CD4-positive, CD25-positive, alpha-beta regulatory T cell (primary cell): ENCODE results near the gene LPAR1. TPM values are rescaled to one million over a fixed set of nuclear protein-coding genes. Genes with fewer than 3 reads are reported as not detected.

Experiments
- ATAC-seq, 2 donors: fragments of 150-1000 bp; cut with Tn5 transposase; one replicate each; pipeline ENCODE4 v1.10.0; 2021; ENCODE audit warnings: low read depth in 2 of 2, moderate number of reproducible peaks in 2 of 2, moderate library complexity in 1 of 2
- DNase-seq, 3 donors: peaks; one replicate each; pipeline versions ENCODE4 v3.0.0 to v3.0.0-alpha.2; 2012 to 2022; ENCODE audit warnings: mixed read lengths in 1 of 3
- H3K27ac ChIP-seq: one replicate; pipeline ENCODE4 v1.7.0; 2013; ENCODE audit warnings: mild to moderate bottlenecking, low read length; ENCODE audit not compliant: insufficient read depth, poor library complexity, severe bottlenecking
- H3K27me3 ChIP-seq: one replicate; pipeline ENCODE4 v1.7.0; 2013; ENCODE audit warnings: low read length; ENCODE audit not compliant: control insufficient read depth, insufficient read depth
- H3K36me3 ChIP-seq: one replicate; pipeline ENCODE4 v1.7.0; 2013; ENCODE audit warnings: mild to moderate bottlenecking, low read length, moderate library complexity; ENCODE audit not compliant: control insufficient read depth, insufficient read depth
- H3K4me1 ChIP-seq: 2 replicates; pipeline ENCODE4 v1.7.0; 2013; ENCODE audit warnings: mild to moderate bottlenecking, low read length; ENCODE audit not compliant: insufficient read depth, control insufficient read depth, poor library complexity, severe bottlenecking
- H3K4me3 ChIP-seq: one replicate; pipeline ENCODE4 v1.7.0; 2013; ENCODE audit warnings: low read depth, mild to moderate bottlenecking, low read length, moderate library complexity
- H3K9me3 ChIP-seq, 2 experiments: 1 replicate in 1 of 2; 2 replicates in 1 of 2; pipeline ENCODE4 v1.7.0; 2013; ENCODE audit warnings: low read length in 2 of 2, mild to moderate bottlenecking in 1 of 2, moderate library complexity in 1 of 2; ENCODE audit not compliant: control insufficient read depth in 2 of 2
- H3K27ac Mint-ChIP-seq, 3 donors: one replicate each; pipeline ENCODE4 v1.8.0; 2020 to 2022; ENCODE audit warnings: mild to moderate bottlenecking in 3 of 3, mixed read lengths in 3 of 3, moderate library complexity in 2 of 3
- H3K27me3 Mint-ChIP-seq: one replicate; pipeline ENCODE4 v1.8.0; 2022; ENCODE audit warnings: mild to moderate bottlenecking, mixed read lengths
- H3K36me3 Mint-ChIP-seq: one replicate; pipeline ENCODE4 v1.8.0; 2020; ENCODE audit warnings: mixed read lengths
- H3K4me1 Mint-ChIP-seq, 4 donors: one replicate each; pipeline ENCODE4 v1.8.0; 2020 to 2022; ENCODE audit warnings: mixed read lengths in 4 of 4, mild to moderate bottlenecking in 1 of 4
- H3K4me3 Mint-ChIP-seq, 4 donors: one replicate each; pipeline ENCODE4 v1.8.0; 2020 to 2022; ENCODE audit warnings: mild to moderate bottlenecking in 4 of 4, mixed read lengths in 4 of 4, moderate library complexity in 3 of 4
- H3K9me3 Mint-ChIP-seq, 7 donors: one replicate each; pipeline ENCODE4 v1.8.0; 2020 to 2022; ENCODE audit warnings: mixed read lengths in 7 of 7, mild to moderate bottlenecking in 3 of 7, moderate library complexity in 2 of 7
- polyA plus RNA-seq, 4 donors: library from polyadenylated mRNA; unstranded; fragments of 300-500 nt; fragmentation: Illumina TruSeq; gene quantifications; one replicate each; pipeline ENCODE4 v1.2.3, GENCODE V29; 2021
- total RNA-seq: library from RNA; stranded (reverse); gene quantifications from one replicate; pipeline ENCODE4 v1.2.3, GENCODE V29; 2022

The LPAR1 gene
- total and polyA plus RNA-seq, 5 donors from 2014 or later: not detected

- H3K4me1 Mint-ChIP-seq: no peaks in the 10 kb centered on the region
- no peak overlapping the region for H3K4me3 Mint-ChIP-seq
- Histone ChIP-seq H3K4me3 (no peak overlapping the region), H3K9me3 (no peaks in the 10 kb centered on the region), H3K36me3 (no peaks in the 10 kb centered on the region), H3K4me1 (no peaks in the 10 kb centered on the region), H3K27me3 (no peaks in the 10 kb centered on the region), H3K27ac (no peak overlapping the region)
- no peaks in the 10 kb centered on the region for H3K36me3 Mint-ChIP-seq
- H3K9me3 Mint-ChIP-seq: peaks cover 0 to 6% (median 0%) of the 10 kb centered on the region in 7 donors
- DNase-seq (no peak), ATAC-seq (no peak)
- no peaks in the 10 kb centered on the region for H3K27me3 Mint-ChIP-seq
- H3K27ac Mint-ChIP-seq: no peak overlapping the region
These were observed 114.7 kb downstream of the LPAR1 start for GRCh38 chr9:110923601-110924000.

GRCh38 chr9:110922145-110922544 is 116.1 kb downstream of the LPAR1 start:
- Mint-ChIP-seq H3K9me3 (peaks cover 0 to 6% (median 0%) of the 10 kb centered on the region in 7 donors), H3K4me3 (no peak overlapping the region), H3K27ac (no peak overlapping the region), H3K4me1 (no peaks in the 10 kb centered on the region), H3K36me3 (no peaks in the 10 kb centered on the region), H3K27me3 (no peaks in the 10 kb centered on the region)
- no peaks in the 10 kb centered on the region for H3K9me3 ChIP-seq
- no peaks in the 10 kb centered on the region for H3K36me3 ChIP-seq
- H3K27ac ChIP-seq: no peak overlapping the region
- ATAC-seq (no peak), DNase-seq (no peak)
- H3K4me1 ChIP-seq: no peaks in the 10 kb centered on the region
- H3K27me3 ChIP-seq: no peaks in the 10 kb centered on the region
- no peak overlapping the region for H3K4me3 ChIP-seq

GRCh38 chr9:110921705-110922104 is 116.6 kb downstream of the LPAR1 start:
- Mint-ChIP-seq H3K4me1 (no peaks in the 10 kb centered on the region), H3K4me3 (no peak overlapping the region), H3K27ac (no peak overlapping the region), H3K36me3 (no peaks in the 10 kb centered on the region), H3K27me3 (no peaks in the 10 kb centered on the region), H3K9me3 (peaks cover 0 to 6% (median 0%) of the 10 kb centered on the region in 7 donors)
- H3K4me3 ChIP-seq: no peak overlapping the region
- no peaks in the 10 kb centered on the region for H3K36me3 ChIP-seq
- H3K9me3 ChIP-seq: no peaks in the 10 kb centered on the region
- no peak overlapping the region for H3K27ac ChIP-seq
- H3K27me3 ChIP-seq: no peaks in the 10 kb centered on the region
- no peaks in the 10 kb centered on the region for H3K4me1 ChIP-seq
- ATAC-seq: no peak
- no peak for DNase-seq

- peaks cover 0 to 6% (median 0%) of the 10 kb centered on the region in 7 donors for H3K9me3 Mint-ChIP-seq
- no peak for DNase-seq
- H3K27ac ChIP-seq: no peak overlapping the region
- no peaks in the 10 kb centered on the region for H3K4me1 Mint-ChIP-seq
- no peak overlapping the region for H3K27ac Mint-ChIP-seq
- no peaks in the 10 kb centered on the region for H3K36me3 ChIP-seq
- H3K4me1 ChIP-seq: no peaks in the 10 kb centered on the region
- no peak overlapping the region for H3K4me3 ChIP-seq
- no peaks in the 10 kb centered on the region for H3K36me3 Mint-ChIP-seq
- no peaks in the 10 kb centered on the region for H3K9me3 ChIP-seq
- no peaks in the 10 kb centered on the region for H3K27me3 Mint-ChIP-seq
- no peak for ATAC-seq
- H3K27me3 ChIP-seq: no peaks in the 10 kb centered on the region
- no peak overlapping the region for H3K4me3 Mint-ChIP-seq
These were observed 118.7 kb downstream of the LPAR1 start for GRCh38 chr9:110919609-110920008.

GRCh38 chr9:110919050-110919435 is 119.2 kb downstream of the LPAR1 start:
- Histone ChIP-seq H3K9me3 (no peaks in the 10 kb centered on the region), H3K36me3 (no peaks in the 10 kb centered on the region), H3K27me3 (no peaks in the 10 kb centered on the region), H3K27ac (no peak overlapping the region), H3K4me3 (no peak overlapping the region), H3K4me1 (no peaks in the 10 kb centered on the region)
- H3K4me3 Mint-ChIP-seq: no peak overlapping the region
- H3K4me1 Mint-ChIP-seq: no peaks in the 10 kb centered on the region
- no peak overlapping the region for H3K27ac Mint-ChIP-seq
- no peak for DNase-seq
- H3K9me3 Mint-ChIP-seq: peaks cover 0 to 12% (median 0%) of the 10 kb centered on the region in 7 donors
- no peaks in the 10 kb centered on the region for H3K27me3 Mint-ChIP-seq
- ATAC-seq: no peak
- no peaks in the 10 kb centered on the region for H3K36me3 Mint-ChIP-seq

GRCh38 chr9:110918316-110919049 is 119.8 kb downstream of the LPAR1 start:
- no peaks in the 10 kb centered on the region for H3K36me3 ChIP-seq
- no peak overlapping the region for H3K4me3 Mint-ChIP-seq
- peaks cover 0 to 11% (median under 1%) of the 10 kb centered on the region in 7 donors for H3K9me3 Mint-ChIP-seq
- no peak overlapping the region for H3K27ac ChIP-seq
- H3K4me1 ChIP-seq: no peaks in the 10 kb centered on the region
- no peak overlapping the region for H3K4me3 ChIP-seq
- H3K36me3 Mint-ChIP-seq: no peaks in the 10 kb centered on the region
- DNase-seq (no peak), ATAC-seq (no peak)
- H3K27me3 ChIP-seq: no peaks in the 10 kb centered on the region
- no peak overlapping the region for H3K27ac Mint-ChIP-seq
- H3K9me3 ChIP-seq: no peaks in the 10 kb centered on the region
- no peaks in the 10 kb centered on the region for H3K27me3 Mint-ChIP-seq
- H3K4me1 Mint-ChIP-seq: no peaks in the 10 kb centered on the region

- Histone ChIP-seq H3K36me3 (no peaks in the 10 kb centered on the region), H3K9me3 (no peaks in the 10 kb centered on the region), H3K4me1 (no peaks in the 10 kb centered on the region), H3K27me3 (no peaks in the 10 kb centered on the region), H3K27ac (no peak overlapping the region), H3K4me3 (no peak overlapping the region)
- H3K27ac Mint-ChIP-seq: no peak overlapping the region
- H3K9me3 Mint-ChIP-seq: peaks cover 0 to 15% (median 2%) of the 10 kb centered on the region in 7 donors
- no peak for ATAC-seq
- no peak for DNase-seq
- no peaks in the 10 kb centered on the region for H3K4me1 Mint-ChIP-seq
- H3K27me3 Mint-ChIP-seq: no peaks in the 10 kb centered on the region
- H3K4me3 Mint-ChIP-seq: no peak overlapping the region
- no peaks in the 10 kb centered on the region for H3K36me3 Mint-ChIP-seq
These were observed 121.9 kb downstream of the LPAR1 start for GRCh38 chr9:110916403-110916802.
